DOHH2 (cell line): Measurements from ENCODE around the gene SUPT6H.

Source experiments
- CTCF ChIP-seq: fragments of 200-600 bp; sonication (generic); IDR thresholded peaks from one replicate; pipeline ENCODE4 v1.5.1; 2014; ENCODE audit warnings: antibody characterized with exemption, mild to moderate bottlenecking, low read depth, low read length; ENCODE audit not compliant: poor library complexity, severe bottlenecking
- EZH2phosphoT487 ChIP-seq: fragments of 200-600 bp; sonication (generic); IDR thresholded peaks from 2 replicates; pipeline ENCODE4 v1.6.1; 2017; ENCODE audit warnings: borderline replicate concordance, mild to moderate bottlenecking, antibody characterized with exemption, low read length, moderate library complexity, mixed read lengths

- peak; percentile 64 for TF ChIP-seq CTCF
- TF ChIP-seq EZH2phosphoT487, result no peak
Measured at GRCh38 chr17:28675980-28676379, 14.0 kb downstream of the SUPT6H start.
